ENCODE results near the gene HMOX1. TPM values are rescaled to one million over a fixed set of nuclear protein-coding genes. Genes with fewer than 3 reads are reported as not detected.

Gene HMOX1
- total and polyA plus RNA-seq, 2 donors (not counting 3 experiments of a cell fraction or from before 2014, with no cell fraction given), result 41.1 to 69.1 TPM

- BruUV-seq (replicated peaks), result no TSS peak
- ChIA-PET POLR2A (no interaction called here), CTCF (no interaction called here)
- peaks cover 0 to 4% of the 10 kb centered on the region in 2 experiments for H3K36me3 ChIP-seq (ENCODE audit: control insufficient read depth in 2 of 2, extremely low read depth in 1 of 2, insufficient read depth in 2 of 2, low read length in 2 of 2)
- peak within 1 kb of the TSS; percentile 80 to 99 (median 89) for H3K4me3 ChIP-seq (replicated peaks in 1 of 3; ENCODE audit: insufficient read depth in 1 of 3, low read depth in 1 of 3, low read length in 3 of 3)
- peak within 1 kb of the TSS; percentile 89 for H3K4me2 ChIP-seq (ENCODE audit: insufficient read depth, low read length)
- dilution Hi-C loops (cut with MboI; ENCODE audit: extremely low pct_ligation_motif_present, low sequenced_read_pairs) (no loop called here), intact Hi-C loops (cut with micrococcal nuclease) (loop anchor here (1.0 kb wide), 1 partner anchor 50 kb away; no protein-coding TSS in a partner anchor)
- H3K9ac ChIP-seq (replicated peaks; ENCODE audit: extremely low read depth, insufficient read depth, low read length), result peak within 1 kb of the TSS; percentile 93
- peak within 1 kb of the TSS; percentile 82 for H3K27ac ChIP-seq (ENCODE audit: insufficient read depth, low read depth, low read length)
- FAIRE-seq, result peak; percentile 99
- H4K20me1 ChIP-seq (replicated peaks; ENCODE audit: control insufficient read depth, extremely low read depth, insufficient read depth, low read length), result no peaks in the 10 kb centered on the region
- H3K9me3 ChIP-seq (replicated peaks; ENCODE audit: control insufficient read depth, insufficient read depth, low read length), result no peaks in the 10 kb centered on the region
- H3K4me1 ChIP-seq (ENCODE audit: control insufficient read depth, extremely low read depth, insufficient read depth, low read length), result peaks cover 17% of the 10 kb centered on the region
- peak within 1 kb of the TSS; percentile 98 for H2AFZ ChIP-seq (ENCODE audit: low read depth, low read length)
- H3K27me3 ChIP-seq (ENCODE audit: control insufficient read depth in 2 of 2, insufficient read depth in 2 of 2, low read length in 2 of 2), result no peaks in the 10 kb centered on the region
- no peak for TF ChIP-seq GATA2 (IDR thresholded peaks at IDR 0.05; ENCODE audit: insufficient read depth, insufficient read length, low read depth, low read length)
- TF ChIP-seq MAX (IDR thresholded peaks at IDR 0.05; ENCODE audit: insufficient read depth, insufficient read length), result no peak
- TF ChIP-seq CTCF (IDR thresholded peaks at IDR 0.05; ENCODE audit: extremely low read depth in 1 of 2, insufficient read depth in 1 of 2, low read depth in 1 of 2, low read length in 2 of 2), result no peak
- no peak for TF ChIP-seq MYC (IDR thresholded peaks at IDR 0.05; ENCODE audit: low read depth, low read length)
- TF ChIP-seq JUN (IDR thresholded peaks at IDR 0.05; ENCODE audit: borderline replicate concordance, insufficient read depth, insufficient read length, low read depth), result no peak
- TF ChIP-seq EZH2 (IDR thresholded peaks at IDR 0.05; ENCODE audit: borderline replicate concordance, low read depth, low read length, severe bottlenecking), result no peak
- TF ChIP-seq POLR2AphosphoS5 (IDR thresholded peaks at IDR 0.05; ENCODE audit: insufficient read depth, low read depth, low read length), result peak; percentile 53
- TF ChIP-seq FOS (IDR thresholded peaks at IDR 0.05; ENCODE audit: borderline replicate concordance, insufficient read depth, low read length), result no peak
- TF ChIP-seq POLR2A (IDR thresholded peaks at IDR 0.05; ENCODE audit: low read depth, low read length), result peak; percentile 67
- no peaks in the 10 kb centered on the region for H3K9me1 ChIP-seq (replicated peaks; ENCODE audit: control insufficient read depth, extremely low read depth, insufficient read depth, low read length)
- peak; percentile 98 for DNase-seq (ENCODE audit: low read depth, low spot score)
- H3K79me2 ChIP-seq (ENCODE audit: control insufficient read depth, insufficient read depth, low read length), result peaks cover 19% of the 10 kb centered on the region
These were observed 19.0 kb downstream of the HMOX1 start, which contains the start of gene MCM5 for GRCh38 chr22:35399678-35400500. Gene MCM5 (plus strand): TSS chr22:35400140. CDS start chr22:35400439, 299 bp downstream.

Measured in endothelial cell of umbilical vein (primary cell).